Calu3 (cell line): ENCODE results near the gene MBD5. TPM values are rescaled to one million over a fixed set of nuclear protein-coding genes. Genes with fewer than 3 reads are reported as not detected.

Source experiments
- BruUV-seq: library from RNA; stranded (reverse); fragments of 400-500 nt; replicated peaks from 2 replicates; lab custom pipeline; 2021; lab: Mats Ljungman, UMichigan
- CTCF ChIA-PET: fragments of 300-600 bp; sonication (Branson Sonifier 250); formaldehyde crosslinking; loops from one replicate; lab custom pipeline; 2022; ENCODE audit warnings: antibody characterized with exemption; lab: Charles Lee
- DNase-seq: peaks from one replicate; pipeline ENCODE4 v3.0.0; 2022
- H3K27ac Mint-ChIP-seq: one replicate; pipeline ENCODE4 v1.8.0; 2022; ENCODE audit warnings: mixed read lengths; ENCODE audit not compliant: unreplicated experiment
- H3K27me3 Mint-ChIP-seq: one replicate; pipeline ENCODE4 v1.8.0; 2022; ENCODE audit warnings: mixed read lengths; ENCODE audit not compliant: unreplicated experiment
- H3K36me3 Mint-ChIP-seq: one replicate; pipeline ENCODE4 v1.8.0; 2022; ENCODE audit warnings: mild to moderate bottlenecking, moderate library complexity, mixed read lengths; ENCODE audit not compliant: insufficient read depth, unreplicated experiment
- H3K4me1 Mint-ChIP-seq: one replicate; pipeline ENCODE4 v1.8.0; 2022; ENCODE audit warnings: mild to moderate bottlenecking, low read depth, mixed read lengths; ENCODE audit not compliant: unreplicated experiment
- H3K4me3 Mint-ChIP-seq: one replicate; pipeline ENCODE4 v1.8.0; 2022; ENCODE audit warnings: mild to moderate bottlenecking, low read depth, moderate library complexity, mixed read lengths; ENCODE audit not compliant: unreplicated experiment
- H3K9me3 Mint-ChIP-seq: one replicate; pipeline ENCODE4 v1.8.0; 2022; ENCODE audit warnings: low read depth, mixed read lengths; ENCODE audit not compliant: unreplicated experiment
- CTCF ChIP-seq: fragments of 200-600 bp; IDR thresholded peaks from one replicate; pipeline ENCODE4 v1.8.0; 2022; ENCODE audit warnings: antibody characterized with exemption; ENCODE audit not compliant: unreplicated experiment
- intact Hi-C: fragments of 100-400 bp; cut with micrococcal nuclease; formaldehyde crosslinking; loops from one replicate; pipeline ENCODE4 v1.10.0; 2022; ENCODE audit not compliant: unreplicated experiment
- total RNA-seq: library from RNA; stranded (reverse); gene quantifications from 2 replicates; pipeline ENCODE4 v1.2.3, GENCODE V29; 2022

Gene MBD5
- total RNA-seq, 1 experiment from 2014 or later, result 36.4 TPM

- intact Hi-C loops, result no loop called here
- no peak overlapping the region for H3K4me3 Mint-ChIP-seq
- H3K27ac Mint-ChIP-seq, result no peak overlapping the region
- DNase-seq, result no peak
- no peak for TF ChIP-seq CTCF
- CTCF ChIA-PET, result no interaction called here
- H3K4me1 Mint-ChIP-seq, result no peaks in the 10 kb centered on the region
- no peaks in the 10 kb centered on the region for H3K36me3 Mint-ChIP-seq
- no TSS peak for BruUV-seq
- H3K27me3 Mint-ChIP-seq, result no peaks in the 10 kb centered on the region
- no peaks in the 10 kb centered on the region for H3K9me3 Mint-ChIP-seq
Observed at GRCh38 chr2:148194882-148195281, 174.0 kb downstream of the MBD5 start.

GRCh38 chr2:148201075-148202004 lies 180.4 kb downstream of the MBD5 start:
- TF ChIP-seq CTCF, result peak; percentile 52
- no peaks in the 10 kb centered on the region for H3K36me3 Mint-ChIP-seq
- no TSS peak for BruUV-seq
- no peak overlapping the region for H3K4me3 Mint-ChIP-seq
- intact Hi-C loops, result loop anchor here (5.0 kb wide), 2 partner anchors 209 to 264 kb away; no protein-coding TSS in a partner anchor
- DNase-seq, result peak; percentile 61
- H3K4me1 Mint-ChIP-seq, result peaks cover 7% of the 10 kb centered on the region
- CTCF ChIA-PET, result interaction anchor here (1.1 kb wide), 1 partner anchor 181 kb away, joined by 3 read pairs; the partner anchor contains the start of genes MBD5 and ORC4
- no peaks in the 10 kb centered on the region for H3K27me3 Mint-ChIP-seq
- H3K9me3 Mint-ChIP-seq, result peaks cover 4% of the 10 kb centered on the region
- no peak overlapping the region for H3K27ac Mint-ChIP-seq

- CTCF ChIA-PET, result interaction anchor here (1.1 kb wide), 1 partner anchor 181 kb away, joined by 3 read pairs; the partner anchor contains the start of genes MBD5 and ORC4
- no TSS peak for BruUV-seq
- H3K9me3 Mint-ChIP-seq, result peaks cover 4% of the 10 kb centered on the region
Observed at GRCh38 chr2:148202237-148202636, 181.3 kb downstream of the MBD5 start.

GRCh38 chr2:148207111-148207510 lies 186.2 kb downstream of the MBD5 start:
- no TSS peak for BruUV-seq
- H3K9me3 Mint-ChIP-seq, result no peaks in the 10 kb centered on the region
- no peaks in the 10 kb centered on the region for H3K4me1 Mint-ChIP-seq
- intact Hi-C loops, result loop anchor here (5.0 kb wide), 1 partner anchor 300 kb away; no protein-coding TSS in a partner anchor
- no peak overlapping the region for H3K27ac Mint-ChIP-seq
- CTCF ChIA-PET, result no interaction called here
- TF ChIP-seq CTCF, result no peak
- DNase-seq, result no peak
- no peaks in the 10 kb centered on the region for H3K27me3 Mint-ChIP-seq
- no peak overlapping the region for H3K4me3 Mint-ChIP-seq
- no peaks in the 10 kb centered on the region for H3K36me3 Mint-ChIP-seq

More at GRCh38 chr2:148202237-148202636, 181.3 kb downstream of the MBD5 start:
- intact Hi-C loops, result loop anchor here (5.0 kb wide), 2 partner anchors 210 to 265 kb away; no protein-coding TSS in a partner anchor
- H3K27ac Mint-ChIP-seq, result no peak overlapping the region
- no peak overlapping the region for H3K4me3 Mint-ChIP-seq
- TF ChIP-seq CTCF, result no peak
- no peak for DNase-seq
- no peaks in the 10 kb centered on the region for H3K36me3 Mint-ChIP-seq
- peaks cover 7% of the 10 kb centered on the region for H3K4me1 Mint-ChIP-seq
- no peaks in the 10 kb centered on the region for H3K27me3 Mint-ChIP-seq
